ENCODE measurements around the gene HIP1R.

The HIP1R gene

GRCh38 chr12:122819209-122819785 lies 16.0 kb upstream of the HIP1R start:
- Histone ChIP-seq H3K4me1 (ENCODE audit: control insufficient read depth, low read length) (peaks cover 66% of the 10 kb centered on the region), H3K27ac (ENCODE audit: low read depth, low read length) (no peak overlapping the region), H3K9me2 (replicated peaks; ENCODE audit: control insufficient read depth, low read length) (no peaks in the 10 kb centered on the region), H3K9me3 (ENCODE audit: control insufficient read depth, insufficient read depth, low read length) (no peaks in the 10 kb centered on the region), H3K27me3 (ENCODE audit: control insufficient read depth, low read length) (no peaks in the 10 kb centered on the region), H4K20me1 (ENCODE audit: control insufficient read depth, insufficient read depth, low read depth, low read length) (no peaks in the 10 kb centered on the region), H3K4me3 (ENCODE audit: low read length) (no peak overlapping the region), H3F3A (ENCODE audit: control insufficient read depth, insufficient read depth) (peaks cover 13% of the 10 kb centered on the region), H3K4me2 (ENCODE audit: low read length) (no peak overlapping the region), H3K79me2 (ENCODE audit: control insufficient read depth, low read length) (no peaks in the 10 kb centered on the region), H3K36me3 (ENCODE audit: control insufficient read depth, low read length) (no peaks in the 10 kb centered on the region)
- TF ChIP-seq EZH2phosphoT487 (IDR thresholded peaks at IDR 0.05; ENCODE audit: borderline replicate concordance, low read length) (no peak), CTCF (IDR thresholded peaks at IDR 0.05; ENCODE audit: low read depth, low read length, poor library complexity, severe bottlenecking) (no peak)

- no peak for TF ChIP-seq CTCF (IDR thresholded peaks at IDR 0.05; ENCODE audit: low read depth, low read length, poor library complexity, severe bottlenecking)
- no peak for TF ChIP-seq EZH2phosphoT487 (IDR thresholded peaks at IDR 0.05; ENCODE audit: borderline replicate concordance, low read length)
- H4K20me1 ChIP-seq (ENCODE audit: control insufficient read depth, insufficient read depth, low read depth, low read length): no peaks in the 10 kb centered on the region
- H3K36me3 ChIP-seq (ENCODE audit: control insufficient read depth, low read length): no peaks in the 10 kb centered on the region
- no peaks in the 10 kb centered on the region for H3K9me2 ChIP-seq (replicated peaks; ENCODE audit: control insufficient read depth, low read length)
- H3K4me3 ChIP-seq (ENCODE audit: low read length): peak overlapping the region; percentile 61
- H3K27me3 ChIP-seq (ENCODE audit: control insufficient read depth, low read length): no peaks in the 10 kb centered on the region
- H3K4me2 ChIP-seq (ENCODE audit: low read length): peak overlapping the region; percentile 94
- no peaks in the 10 kb centered on the region for H3K9me3 ChIP-seq (ENCODE audit: control insufficient read depth, insufficient read depth, low read length)
- peaks cover 68% of the 10 kb centered on the region for H3K4me1 ChIP-seq (ENCODE audit: control insufficient read depth, low read length)
- peaks cover 15% of the 10 kb centered on the region for H3F3A ChIP-seq (ENCODE audit: control insufficient read depth, insufficient read depth)
- H3K79me2 ChIP-seq (ENCODE audit: control insufficient read depth, low read length): no peaks in the 10 kb centered on the region
- peak overlapping the region; percentile 30; the same call in 1 of the 2 replicates for H3K27ac ChIP-seq (ENCODE audit: low read depth, low read length)
These were observed 15.1 kb upstream of the HIP1R start for GRCh38 chr12:122820138-122820537.

- TF ChIP-seq CTCF (IDR thresholded peaks at IDR 0.05; ENCODE audit: low read depth, low read length, poor library complexity, severe bottlenecking) (no peak), EZH2phosphoT487 (IDR thresholded peaks at IDR 0.05; ENCODE audit: borderline replicate concordance, low read length) (no peak)
- H3K9me2 ChIP-seq (replicated peaks; ENCODE audit: control insufficient read depth, low read length): no peaks in the 10 kb centered on the region
- H3K4me1 ChIP-seq (ENCODE audit: control insufficient read depth, low read length): peaks cover 72% of the 10 kb centered on the region
- H3K9me3 ChIP-seq (ENCODE audit: control insufficient read depth, insufficient read depth, low read length): no peaks in the 10 kb centered on the region
- H4K20me1 ChIP-seq (ENCODE audit: control insufficient read depth, insufficient read depth, low read depth, low read length): no peaks in the 10 kb centered on the region
- H3K4me3 ChIP-seq (ENCODE audit: low read length): peak overlapping the region; percentile 61
- no peaks in the 10 kb centered on the region for H3K27me3 ChIP-seq (ENCODE audit: control insufficient read depth, low read length)
- H3F3A ChIP-seq (ENCODE audit: control insufficient read depth, insufficient read depth): peaks cover 13% of the 10 kb centered on the region
- no peaks in the 10 kb centered on the region for H3K79me2 ChIP-seq (ENCODE audit: control insufficient read depth, low read length)
- peak overlapping the region; percentile 63 for H3K27ac ChIP-seq (ENCODE audit: low read depth, low read length)
- no peaks in the 10 kb centered on the region for H3K36me3 ChIP-seq (ENCODE audit: control insufficient read depth, low read length)
- H3K4me2 ChIP-seq (ENCODE audit: low read length): peak overlapping the region; percentile 94
These were observed 14.4 kb upstream of the HIP1R start for GRCh38 chr12:122820838-122821271.

All from DOHH2 (cell line).